Body of pancreas (tissue), 4 donors: ENCODE data around the gene NLRP1. TPM values are rescaled to one million over a fixed set of nuclear protein-coding genes. Genes with fewer than 3 reads are reported as not detected.

ENCODE experiments used
- ATAC-seq: fragments of 150-250 bp; one replicate; pipeline ENCODE4 v1.9.1; 2016
- DNase-seq, 4 donors: peaks; one replicate each; pipeline ENCODE4 v3.0.0-alpha.2; 2019
- H3K27ac ChIP-seq, 4 donors: fragments of 200-600 bp; sonication (generic); 1 replicate in 3 of 4; 2 replicates in 1 of 4; pipeline versions ENCODE4 v1.5.1 to v1.6.1; 2016 to 2019; ENCODE audit warnings: mild to moderate bottlenecking in 1 of 4, mixed read lengths in 1 of 4, moderate library complexity in 1 of 4
- H3K27me3 ChIP-seq, 2 donors: fragments of 200-600 bp; sonication (generic); one replicate each; pipeline ENCODE4 v1.6.0; 2016; ENCODE audit warnings: mild to moderate bottlenecking in 1 of 2
- H3K36me3 ChIP-seq, 2 donors: fragments of 200-600 bp; sonication (generic); replicated peaks in 1 of 2; 2 replicates each; pipeline ENCODE4 v1.5.1; 2016; ENCODE audit warnings: low read depth in 2 of 2; ENCODE audit not compliant: insufficient read depth in 1 of 2
- H3K4me1 ChIP-seq: fragments of 200-600 bp; sonication (generic); one replicate; pipeline ENCODE4 v1.6.0; 2016
- H3K4me3 ChIP-seq, 2 donors: fragments of 200-600 bp; sonication (generic); 1 replicate in 1 of 2; 2 replicates in 1 of 2; pipeline ENCODE4 v1.5.1; 2016 to 2019
- H3K9me3 ChIP-seq, 3 donors: fragments of 200-600 bp; sonication (generic); 1 replicate in 2 of 3; 2 replicates in 1 of 3; pipeline ENCODE4 v1.5.1; 2016
- CTCF ChIP-seq, 7 experiments: fragments of 450-650 bp in 4 of 7; fragments of 200-600 bp in 3 of 7; sonication (generic) in 3 of 7; IDR thresholded peaks; one replicate each; pipeline ENCODE4 v1.5.1; 2016 to 2019; ENCODE audit warnings: antibody characterized with exemption in 7 of 7
- POLR2A ChIP-seq, 3 donors: fragments of 450-650 bp; IDR thresholded peaks; one replicate each; pipeline ENCODE4 v1.6.1; 2016; ENCODE audit warnings: antibody characterized with exemption in 3 of 3, mild to moderate bottlenecking in 2 of 3
- WGBS, 2 donors: methylation state at CpG; one replicate each; pipeline ENCODE4 v1.1.5; 2017; 5-methylcytosine and 5-hydroxymethylcytosine counted together
- intact Hi-C: fragments of 100-400 bp; cut with DNase I; formaldehyde crosslinking; loops from one replicate; pipeline ENCODE4 v1.15.1; 2023
- total RNA-seq, 2 donors: library from RNA; depleted of rRNA; stranded (reverse); fragments of >200 nt; gene quantifications; one replicate each; pipeline ENCODE4 v1.1.0, GENCODE V29; 2016

The NLRP1 gene
- total RNA-seq, 2 donors from 2014 or later = 8.9 to 14.3 TPM

DNA sequence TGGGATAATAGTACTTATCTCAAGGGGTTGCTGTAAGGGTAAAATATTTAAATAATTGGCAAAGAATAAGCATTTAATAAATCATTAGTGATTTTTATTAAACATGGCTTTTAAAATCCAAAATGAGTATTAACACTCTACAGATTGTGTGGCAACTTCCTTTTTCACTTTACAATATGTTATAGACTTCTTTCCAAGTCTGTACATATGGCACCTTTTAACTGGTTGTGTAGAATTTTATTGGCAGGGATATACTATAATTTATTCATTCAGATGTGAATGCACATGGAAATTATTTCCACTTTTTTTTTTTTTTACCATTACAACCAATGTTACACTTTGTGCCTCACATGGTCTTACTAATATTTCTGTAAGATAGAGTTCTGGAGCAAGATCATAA is 15.7 kb upstream of the NLRP1 start:
- Histone ChIP-seq H3K9me3 (peaks cover 0 to 1% (median 0%) of the 10 kb centered on the region in 3 donors), H3K36me3 (no peaks in the 10 kb centered on the region), H3K27ac (no peak overlapping the region), H3K4me1 (no peaks in the 10 kb centered on the region), H3K4me3 (no peak overlapping the region), H3K27me3 (peaks cover 0 to 6% of the 10 kb centered on the region in 2 donors)
- TF ChIP-seq POLR2A (IDR thresholded peaks at IDR 0.05) (no peak), CTCF (IDR thresholded peaks at IDR 0.05) (no peak)
- DNase-seq = no peak
- intact Hi-C loops = no loop called here
- no peak for ATAC-seq

DNA sequence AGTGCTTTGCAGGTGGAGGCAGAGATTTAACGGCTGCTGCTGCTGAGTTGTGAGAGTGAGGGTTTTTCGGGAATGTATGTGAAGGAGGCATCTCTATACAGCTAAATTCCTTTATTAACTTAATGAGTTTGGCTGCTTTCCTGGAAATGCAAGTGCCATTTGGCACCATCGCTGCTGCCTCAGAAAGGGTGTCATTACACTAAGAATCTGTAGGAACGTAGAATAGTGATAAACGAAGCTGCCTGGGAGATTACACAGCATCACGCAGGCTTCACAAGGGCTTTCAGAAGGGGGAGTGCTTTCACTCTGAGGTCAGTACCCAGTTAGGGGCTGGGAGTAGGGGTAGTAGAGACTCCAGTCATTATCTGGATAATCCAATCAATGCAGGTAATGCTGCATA is 14.1 kb upstream of the NLRP1 start:
- no peaks in the 10 kb centered on the region for H3K9me3 ChIP-seq
- H3K4me3 ChIP-seq = no peak overlapping the region
- no peaks in the 10 kb centered on the region for H3K4me1 ChIP-seq
- no peak for DNase-seq
- peaks cover 0 to 6% of the 10 kb centered on the region in 2 donors for H3K27me3 ChIP-seq
- intact Hi-C loops = loop anchor here (10.0 kb wide), 1 partner anchor 106 kb away; no protein-coding TSS in a partner anchor
- TF ChIP-seq CTCF (IDR thresholded peaks at IDR 0.05) = no peak
- TF ChIP-seq POLR2A (IDR thresholded peaks at IDR 0.05) = no peak
- no peak overlapping the region for H3K27ac ChIP-seq
- ATAC-seq = no peak
- no peaks in the 10 kb centered on the region for H3K36me3 ChIP-seq
- 16 to 27% methylated on average over 6 of the region's 6 CpGs for WGBS, 2 donors

DNA sequence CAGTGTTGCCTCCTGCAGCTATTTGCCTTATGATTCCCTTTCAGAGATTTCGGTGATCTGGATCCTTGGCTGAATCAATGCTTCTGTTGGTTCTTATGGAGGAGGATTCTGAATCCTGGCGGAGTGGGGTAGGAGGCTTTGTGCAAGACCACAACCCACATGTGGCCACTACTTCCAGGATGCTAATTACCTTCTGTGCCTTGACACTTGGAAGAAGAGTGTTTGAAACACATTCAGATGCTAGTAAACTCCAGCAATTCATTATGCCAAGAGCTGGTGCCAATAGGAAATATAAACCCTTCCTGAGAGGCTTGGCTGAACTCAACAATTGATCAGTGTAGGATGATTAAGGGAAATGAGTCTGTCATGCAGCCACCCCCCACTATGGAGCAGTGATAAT is 12.1 kb upstream of the NLRP1 start:
- H3K36me3 ChIP-seq = no peaks in the 10 kb centered on the region
- intact Hi-C loops = loop anchor here (10.0 kb wide), 1 partner anchor 108 kb away; no protein-coding TSS in a partner anchor
- H3K4me3 ChIP-seq = no peak overlapping the region
- peaks cover 0 to 6% of the 10 kb centered on the region in 2 donors for H3K27me3 ChIP-seq
- H3K4me1 ChIP-seq = no peaks in the 10 kb centered on the region
- DNase-seq (no peak), ATAC-seq (no peak)
- no peak for TF ChIP-seq CTCF (IDR thresholded peaks at IDR 0.05)
- TF ChIP-seq POLR2A (IDR thresholded peaks at IDR 0.05) = no peak
- H3K27ac ChIP-seq = no peak overlapping the region
- WGBS, 2 donors = 48 to 57% methylated on average over 2 of the region's 2 CpGs
- H3K9me3 ChIP-seq = no peaks in the 10 kb centered on the region

- TF ChIP-seq CTCF (IDR thresholded peaks at IDR 0.05) = no peak
- peaks cover 0 to under 1% of the 10 kb centered on the region in 2 donors for H3K27me3 ChIP-seq
- no peaks in the 10 kb centered on the region for H3K4me1 ChIP-seq
- no peaks in the 10 kb centered on the region for H3K36me3 ChIP-seq
- intact Hi-C loops = loop anchor here (10.0 kb wide), 1 partner anchor 109 kb away; no protein-coding TSS in a partner anchor
- H3K27ac ChIP-seq = no peak overlapping the region
- ATAC-seq (no peak), DNase-seq (no peak)
- H3K4me3 ChIP-seq = no peak overlapping the region
- 35 to 36% methylated on average over 7 of the region's 7 CpGs for WGBS, 2 donors
- H3K9me3 ChIP-seq = no peaks in the 10 kb centered on the region
These were observed 11.5 kb upstream of the NLRP1 start for GRCh38 chr17:5595831-5596230.

- Histone ChIP-seq H3K27me3 (no peaks in the 10 kb centered on the region), H3K4me3 (no peak overlapping the region), H3K9me3 (no peaks in the 10 kb centered on the region), H3K36me3 (no peaks in the 10 kb centered on the region), H3K4me1 (no peaks in the 10 kb centered on the region), H3K27ac (no peak overlapping the region)
- TF ChIP-seq CTCF (IDR thresholded peaks at IDR 0.05) = peak; percentile 24 to 67 (median 58)
- TF ChIP-seq POLR2A (IDR thresholded peaks at IDR 0.05) = no peak
- intact Hi-C loops = loop anchor here (10.0 kb wide), 1 partner anchor 112 kb away; no protein-coding TSS in a partner anchor
- no peak for ATAC-seq
- 10 to 11% methylated on average over 7 of the region's 7 CpGs for WGBS, 2 donors
- no peak for DNase-seq
These were observed 8.1 kb upstream of the NLRP1 start for GRCh38 chr17:5592382-5592781.
